Endothelial cell of hepatic sinusoid (primary cell): ENCODE results near the gene APPBP2.

Experiments
- in situ Hi-C: cut with HindIII; loops from 2 replicates; pipeline ENCODE4 v1.10.0; 2017; ENCODE audit warnings: low sequenced_read_pairs

The APPBP2 gene

GRCh38 chr17:60535382-60536279 lies 9.6 kb upstream of the APPBP2 start:
- in situ Hi-C loops: no loop called here

GRCh38 chr17:60534613-60535157 lies 8.6 kb upstream of the APPBP2 start:
- in situ Hi-C loops: no loop called here

- in situ Hi-C loops: no loop called here
These were observed 8.0 kb upstream of the APPBP2 start for GRCh38 chr17:60534010-60534555.

- in situ Hi-C loops: no loop called here
These were observed 3.8 kb upstream of the APPBP2 start for GRCh38 chr17:60529806-60530205.

- in situ Hi-C loops: no loop called here
These were observed 2.8 kb upstream of the APPBP2 start for GRCh38 chr17:60528828-60529227.

- in situ Hi-C loops: no loop called here
These were observed 1.7 kb upstream of the APPBP2 start for GRCh38 chr17:60527701-60528100.

- in situ Hi-C loops: no loop called here
These were observed 684 bp upstream of the APPBP2 start for GRCh38 chr17:60526726-60527125.

- in situ Hi-C loops: no loop called here
These were observed 736 bp downstream of the APPBP2 start for GRCh38 chr17:60525328-60525684.

- in situ Hi-C loops: no loop called here
These were observed 1.3 kb downstream of the APPBP2 start for GRCh38 chr17:60524463-60525327.

GRCh38 chr17:60523822-60524221 lies 2.2 kb downstream of the APPBP2 start:
- in situ Hi-C loops: no loop called here

GRCh38 chr17:60522889-60523626 lies 3.0 kb downstream of the APPBP2 start:
- in situ Hi-C loops: no loop called here

- in situ Hi-C loops: loop anchor here (5.0 kb wide), 1 partner anchor 63 kb away; no protein-coding TSS in a partner anchor
These were observed 6.2 kb downstream of the APPBP2 start for GRCh38 chr17:60519795-60520194.

GRCh38 chr17:60515683-60516082 lies 10.4 kb downstream of the APPBP2 start:
- in situ Hi-C loops: loop anchor here (5.0 kb wide), 1 partner anchor 67 kb away; no protein-coding TSS in a partner anchor

GRCh38 chr17:60515199-60515598 lies 10.8 kb downstream of the APPBP2 start:
- in situ Hi-C loops: loop anchor here (5.0 kb wide), 1 partner anchor 67 kb away; no protein-coding TSS in a partner anchor

- in situ Hi-C loops: no loop called here
These were observed 11.5 kb downstream of the APPBP2 start for GRCh38 chr17:60514500-60514899.

- in situ Hi-C loops: no loop called here
These were observed 12.0 kb downstream of the APPBP2 start for GRCh38 chr17:60514053-60514452.

- in situ Hi-C loops: no loop called here
These were observed 13.0 kb downstream of the APPBP2 start for GRCh38 chr17:60513014-60513413.

- in situ Hi-C loops: no loop called here
These were observed 15.3 kb downstream of the APPBP2 start for GRCh38 chr17:60510723-60511122.

- in situ Hi-C loops: no loop called here
These were observed 16.0 kb downstream of the APPBP2 start for GRCh38 chr17:60510031-60510430.

GRCh38 chr17:60508384-60508980 lies 17.6 kb downstream of the APPBP2 start:
- in situ Hi-C loops: no loop called here
